GM20431 (cell line): ENCODE measurements around the gene FSTL4.
"Not testable (repeated sequence)": the region's sequence is repeated elsewhere in the genome, so short reads cannot be mapped to it uniquely, and the experiment has no call there.

Experiments
- in situ Hi-C: fragments of 300-500 bp; cut with MseI, MboI; formaldehyde crosslinking; loops from one replicate; pipeline ENCODE4 v1.15.0; 2020; ENCODE audit warnings: low sequenced_read_pairs; ENCODE audit not compliant: unreplicated experiment

Gene FSTL4

GRCh38 chr5:133396814-133397213 lies 215.5 kb downstream of the FSTL4 start:
- in situ Hi-C loops: no loop called here

- in situ Hi-C loops: no loop called here
Observed at GRCh38 chr5:133396187-133396741, 216.1 kb downstream of the FSTL4 start.

GRCh38 chr5:133395207-133395606 lies 217.1 kb downstream of the FSTL4 start:
- in situ Hi-C loops: not testable (repeated sequence)

GRCh38 chr5:133394477-133394817 lies 217.9 kb downstream of the FSTL4 start:
- in situ Hi-C loops: not testable (repeated sequence)

- in situ Hi-C loops: no loop called here
Observed at GRCh38 chr5:133393776-133394476, 218.4 kb downstream of the FSTL4 start.

GRCh38 chr5:133392448-133392847 lies 219.9 kb downstream of the FSTL4 start:
- in situ Hi-C loops: no loop called here

- in situ Hi-C loops: no loop called here
Observed at GRCh38 chr5:133391354-133392136, 220.8 kb downstream of the FSTL4 start.

GRCh38 chr5:133390416-133391353 lies 221.7 kb downstream of the FSTL4 start:
- in situ Hi-C loops: no loop called here

GRCh38 chr5:133389066-133389590 lies 223.2 kb downstream of the FSTL4 start:
- in situ Hi-C loops: no loop called here

- in situ Hi-C loops: no loop called here
Observed at GRCh38 chr5:133387621-133388020, 224.7 kb downstream of the FSTL4 start.

GRCh38 chr5:133387091-133387490 lies 225.2 kb downstream of the FSTL4 start:
- in situ Hi-C loops: no loop called here

GRCh38 chr5:133386662-133387061 lies 225.7 kb downstream of the FSTL4 start:
- in situ Hi-C loops: no loop called here

- in situ Hi-C loops: no loop called here
Observed at GRCh38 chr5:133385346-133385745, 227.0 kb downstream of the FSTL4 start.

GRCh38 chr5:133384903-133385302 lies 227.4 kb downstream of the FSTL4 start:
- in situ Hi-C loops: no loop called here

- in situ Hi-C loops: no loop called here
Observed at GRCh38 chr5:133384120-133384855, 228.1 kb downstream of the FSTL4 start.

GRCh38 chr5:133383580-133383939 lies 228.8 kb downstream of the FSTL4 start:
- in situ Hi-C loops: no loop called here

- in situ Hi-C loops: no loop called here
Observed at GRCh38 chr5:133382661-133383579, 229.4 kb downstream of the FSTL4 start.

GRCh38 chr5:133381571-133382365 lies 230.6 kb downstream of the FSTL4 start:
- in situ Hi-C loops: no loop called here
